Activated T-cell treated with anti-CD3 and anti-CD28 coated beads for 48 hours (primary cell): Measurements from ENCODE around the gene TSPOAP1.

ENCODE experiments used
- DNase-seq: peaks from one replicate; pipeline ENCODE4 v3.0.0-alpha.2; 2020; ENCODE audit warnings: low read depth

TSPOAP1 gene

DNA sequence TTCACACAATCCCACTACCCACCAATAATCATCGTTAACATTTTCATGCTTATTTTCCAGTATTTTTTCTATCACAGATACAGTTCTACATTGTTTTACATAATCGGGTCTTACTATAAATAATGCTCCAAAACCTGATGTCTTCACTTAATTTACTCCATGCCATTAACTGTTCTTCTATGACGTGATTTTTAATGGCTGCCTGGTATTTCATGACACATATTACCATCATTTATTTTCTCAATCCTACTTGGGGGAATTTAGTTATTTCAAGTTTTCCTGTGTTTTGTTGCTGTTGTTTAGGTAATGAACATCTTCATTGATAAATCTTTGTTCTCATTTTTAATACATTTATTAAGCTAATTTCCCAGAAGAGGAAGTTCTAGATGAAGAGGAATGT, 75.5 kb downstream of the TSPOAP1 start:
- no peak for DNase-seq

GRCh38 chr17:58252141-58252540, 76.5 kb downstream of the TSPOAP1 start:
- no peak for DNase-seq
